HCT116 (cell line): ENCODE measurements around the gene ARNT2. TPM values are rescaled to one million over a fixed set of nuclear protein-coding genes. Genes with fewer than 3 reads are reported as not detected.

Experiments
- ATAC-seq: fragments of 200-7000 bp; cut with Tn5 transposase; 2 replicates; pipeline ENCODE4 v1.9.1; 2020; ENCODE audit warnings: mild to moderate bottlenecking, moderate library complexity
- BruUV-seq: library from RNA; stranded (reverse); fragments of 400-500 nt; replicated peaks from 2 replicates; lab custom pipeline; 2021; lab: Mats Ljungman, UMichigan
- CTCF ChIA-PET: fragments of 300-600 bp; sonication (Branson Sonifier 250); formaldehyde crosslinking; loops from one replicate; lab custom pipeline; 2021; ENCODE audit warnings: antibody characterized with exemption; lab: Charles Lee
- POLR2A ChIA-PET: fragments of 300-600, 350-600 bp; sonication (Branson Sonifier 250); formaldehyde crosslinking; loops from one replicate; lab custom pipeline; 2021; ENCODE audit warnings: antibody characterized with exemption; lab: Charles Lee
- RAD21 ChIA-PET, 2 experiments: fragments of 300-600 bp; sonication (Branson Sonifier 250); formaldehyde crosslinking; loops; one replicate each; lab custom pipeline; 2023; ENCODE audit warnings: low total read pairs in 2 of 2; ENCODE audit not compliant: uncharacterized antibody in 2 of 2, unreplicated experiment in 2 of 2, low non-redundant PET in 1 of 2; lab: Charles Lee
- DNase-seq: peaks from one replicate; pipeline ENCODE4 v3.0.0-alpha.2; 2010; ENCODE audit warnings: low read depth, low spot score
- H2AFZ ChIP-seq: fragments of 200-600 bp; shearing (Covaris generic), sonication (generic); 2 replicates; pipeline ENCODE4 v1.6.1; 2017; ENCODE audit warnings: low read depth, mixed run types, mixed read lengths, antibody characterized with exemption, low read length; ENCODE audit not compliant: poor library complexity, severe bottlenecking
- H3K27ac ChIP-seq: 2 replicates; pipeline ENCODE4 v1.5.1; 2012; ENCODE audit warnings: low read depth, low read length
- H3K27me3 ChIP-seq: fragments of 200-600 bp; sonication (generic); 2 replicates; pipeline ENCODE4 v1.6.1; 2016; ENCODE audit warnings: mixed run types, low read length, mixed read lengths; ENCODE audit not compliant: insufficient read depth
- H3K36me3 ChIP-seq, 2 experiments: fragments of 200-500 bp in 1 of 2; fragments of 200-600 bp in 1 of 2; sonication (Bioruptor generic) in 1 of 2; sonication (generic) in 1 of 2; 2 replicates each; pipeline versions ENCODE4 v1.5.1 to v1.6.1; 2014 to 2016; ENCODE audit warnings: low read length in 2 of 2, inconsistent platforms in 1 of 2, mixed read lengths in 1 of 2, mixed run types in 1 of 2; ENCODE audit not compliant: insufficient read depth in 2 of 2, control insufficient read depth in 1 of 2
- H3K4me1 ChIP-seq, 2 experiments: fragments of 200-600 bp in 1 of 2; sonication (generic) in 1 of 2; 2 replicates each; pipeline versions ENCODE4 v1.5.1 to v1.6.1; 2012 to 2017; ENCODE audit warnings: low read length in 2 of 2, inconsistent platforms in 1 of 2, mild to moderate bottlenecking in 1 of 2, mixed read lengths in 1 of 2, mixed run types in 1 of 2, moderate library complexity in 1 of 2; ENCODE audit not compliant: insufficient read depth in 2 of 2, control insufficient read depth in 1 of 2
- H3K4me2 ChIP-seq: fragments of 200-600 bp; sonication (generic); 2 replicates; pipeline ENCODE4 v1.6.1; 2017; ENCODE audit warnings: mixed run types, low read length, mixed read lengths
- H3K4me3 ChIP-seq, 2 experiments: fragments of 200-600 bp in 1 of 2; sonication (generic) in 1 of 2; replicated peaks in 1 of 2; 2 replicates each; pipeline ENCODE4 v1.5.1; 2011 to 2016; ENCODE audit warnings: low read length in 2 of 2, control low read depth in 1 of 2, low read depth in 1 of 2, mild to moderate bottlenecking in 1 of 2, mixed read lengths in 1 of 2, mixed run types in 1 of 2
- H3K79me2 ChIP-seq: fragments of 200-600 bp; sonication (generic); 2 replicates; pipeline ENCODE4 v1.6.1; 2017; ENCODE audit warnings: mild to moderate bottlenecking, mixed run types, low read length, moderate library complexity, mixed read lengths; ENCODE audit not compliant: insufficient read depth
- H3K9ac ChIP-seq: fragments of 200-600 bp; sonication (generic); 2 replicates; pipeline ENCODE4 v1.6.1; 2016; ENCODE audit warnings: low read length, mixed read lengths
- H3K9me2 ChIP-seq: fragments of 200-600 bp; sonication (generic), shearing (Covaris generic); 2 replicates; pipeline ENCODE4 v1.6.1; 2017; ENCODE audit warnings: mixed run types, mild to moderate bottlenecking, moderate library complexity; ENCODE audit not compliant: insufficient read depth
- H3K9me3 ChIP-seq, 2 experiments: fragments of 200-500 bp in 1 of 2; fragments of 200-600 bp in 1 of 2; sonication (Bioruptor generic) in 1 of 2; sonication (generic) in 1 of 2; 2 replicates each; pipeline ENCODE4 v1.6.1; 2014 to 2017; ENCODE audit warnings: low read length in 2 of 2, mixed read lengths in 2 of 2, inconsistent platforms in 1 of 2, low read depth in 1 of 2, mild to moderate bottlenecking in 1 of 2, mixed run types in 1 of 2, moderate library complexity in 1 of 2; ENCODE audit not compliant: control insufficient read depth in 1 of 2, insufficient read depth in 1 of 2
- H4K20me1 ChIP-seq: fragments of 200-600 bp; sonication (generic), shearing (Covaris generic); 2 replicates; pipeline ENCODE4 v1.6.1; 2017; ENCODE audit warnings: mixed run types, mild to moderate bottlenecking, moderate library complexity; ENCODE audit not compliant: insufficient read depth
- FOSL1 ChIP-seq: IDR thresholded peaks from 2 replicates; pipeline ENCODE4 v1.6.1; 2012; ENCODE audit warnings: low read depth
- JUND ChIP-seq: IDR thresholded peaks from 2 replicates; pipeline ENCODE4 v1.6.1; 2012
- MAX ChIP-seq: IDR thresholded peaks from 2 replicates; pipeline ENCODE4 v1.6.1; 2012
- POLR2AphosphoS5 ChIP-seq: IDR thresholded peaks from 2 replicates; pipeline ENCODE4 v1.6.1; 2011; ENCODE audit warnings: mild to moderate bottlenecking, low read depth, low read length, moderate library complexity
- RAD21 ChIP-seq: IDR thresholded peaks from 2 replicates; pipeline ENCODE4 v1.6.1; 2012; ENCODE audit warnings: low read depth, mild to moderate bottlenecking
- SIN3A ChIP-seq: IDR thresholded peaks from 2 replicates; pipeline ENCODE4 v1.6.1; 2012; ENCODE audit warnings: low read depth
- SP1 ChIP-seq: IDR thresholded peaks from 2 replicates; pipeline ENCODE4 v1.6.1; 2012; ENCODE audit warnings: low read depth
- YY1 ChIP-seq: IDR thresholded peaks from 2 replicates; pipeline ENCODE4 v1.6.1; 2011; ENCODE audit warnings: low read length, low read depth, moderate library complexity, mild to moderate bottlenecking; ENCODE audit not compliant: insufficient replicate concordance; ENCODE audit errors: extremely low read depth
- ZBTB33 ChIP-seq: IDR thresholded peaks from 2 replicates; pipeline ENCODE4 v1.6.1; 2011; ENCODE audit warnings: mild to moderate bottlenecking, low read length, moderate library complexity; ENCODE audit not compliant: insufficient replicate concordance; ENCODE audit errors: extremely low read depth
- ZFX ChIP-seq: fragments of 450-650 bp; IDR thresholded peaks from 2 replicates; pipeline ENCODE4 v1.6.1; 2017
- ZNF274 ChIP-seq: fragments of 200-500 bp; sonication (Bioruptor generic); IDR thresholded peaks from 2 replicates; pipeline ENCODE4 v1.6.1; 2014; ENCODE audit warnings: mild to moderate bottlenecking, low read depth, low read length, inconsistent platforms
- intact Hi-C: fragments of 100-400 bp; cut with micrococcal nuclease; formaldehyde crosslinking; loops from 2 replicates; pipeline ENCODE4 v1.10.0; 2022
- total RNA-seq: library from RNA; stranded (reverse); gene quantifications from one replicate; pipeline ENCODE4 v1.2.1, GENCODE V29; 2021; ENCODE audit not compliant: unreplicated experiment
- TF ChIP-seq, protein P1 (sequence below), 3 experiments: fragments of 200-600 bp in 1 of 3; sonication (generic) in 1 of 3; IDR thresholded peaks in 2 of 3; conservative IDR thresholded peaks in 1 of 3; 2 replicates each; pipeline ENCODE4 v1.5.1; 2012 to 2017; ENCODE audit warnings: low read depth in 2 of 3, low read length in 2 of 3, antibody characterized with exemption in 1 of 3, borderline replicate concordance in 1 of 3, control low read depth in 1 of 3, mild to moderate bottlenecking in 1 of 3, mixed read lengths in 1 of 3, mixed run types in 1 of 3, moderate library complexity in 1 of 3; ENCODE audit not compliant: insufficient read depth in 1 of 3

Gene ARNT2
- total RNA-seq, 1 experiment from 2014 or later, result 3.0 TPM

DNA sequence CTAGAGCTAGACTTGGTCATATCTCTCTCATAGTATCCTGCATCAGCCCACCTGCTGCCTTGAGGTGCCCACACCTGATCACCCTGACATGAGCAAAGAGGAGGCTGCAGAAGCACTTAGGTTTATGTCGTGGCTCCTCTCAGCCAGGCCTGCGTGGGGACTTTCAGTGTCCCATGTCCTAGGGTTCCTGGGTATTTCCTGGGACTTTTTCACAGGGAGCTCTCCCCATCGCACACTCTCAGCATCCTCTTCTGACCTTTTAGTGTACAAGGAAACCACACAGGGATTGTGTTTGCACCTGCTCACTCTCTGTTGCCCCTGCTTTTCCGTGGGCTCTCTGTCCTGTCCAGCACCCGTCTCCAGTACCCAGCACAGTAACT, 61.4 kb downstream of the ARNT2 start:
- TF ChIP-seq ZFX (no peak), JUND (no peak), FOSL1 (no peak), ZNF274 (no peak), POLR2AphosphoS5 (no peak), SP1 (no peak), SIN3A (no peak), MAX (no peak), RAD21 (no peak), YY1 (no peak), ZBTB33 (no peak)
- TF ChIP-seq, protein P1, sequence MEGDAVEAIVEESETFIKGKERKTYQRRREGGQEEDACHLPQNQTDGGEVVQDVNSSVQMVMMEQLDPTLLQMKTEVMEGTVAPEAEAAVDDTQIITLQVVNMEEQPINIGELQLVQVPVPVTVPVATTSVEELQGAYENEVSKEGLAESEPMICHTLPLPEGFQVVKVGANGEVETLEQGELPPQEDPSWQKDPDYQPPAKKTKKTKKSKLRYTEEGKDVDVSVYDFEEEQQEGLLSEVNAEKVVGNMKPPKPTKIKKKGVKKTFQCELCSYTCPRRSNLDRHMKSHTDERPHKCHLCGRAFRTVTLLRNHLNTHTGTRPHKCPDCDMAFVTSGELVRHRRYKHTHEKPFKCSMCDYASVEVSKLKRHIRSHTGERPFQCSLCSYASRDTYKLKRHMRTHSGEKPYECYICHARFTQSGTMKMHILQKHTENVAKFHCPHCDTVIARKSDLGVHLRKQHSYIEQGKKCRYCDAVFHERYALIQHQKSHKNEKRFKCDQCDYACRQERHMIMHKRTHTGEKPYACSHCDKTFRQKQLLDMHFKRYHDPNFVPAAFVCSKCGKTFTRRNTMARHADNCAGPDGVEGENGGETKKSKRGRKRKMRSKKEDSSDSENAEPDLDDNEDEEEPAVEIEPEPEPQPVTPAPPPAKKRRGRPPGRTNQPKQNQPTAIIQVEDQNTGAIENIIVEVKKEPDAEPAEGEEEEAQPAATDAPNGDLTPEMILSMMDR (IDR thresholded peaks at IDR 0.05 in 2 of 3, conservative IDR thresholded peaks at IDR 0.05 in 1 of 3; ENCODE audit: borderline replicate concordance in 1 of 3, insufficient read depth in 1 of 3, low read depth in 2 of 3, low read length in 2 of 3), result no peak
- Histone ChIP-seq H3K4me2 (no peak overlapping the region), H3K9me2 (no peaks in the 10 kb centered on the region), H3K27ac (no peak overlapping the region), H2AFZ (no peak overlapping the region), H3K9ac (no peak overlapping the region), H3K9me3 (no peaks in the 10 kb centered on the region), H4K20me1 (no peaks in the 10 kb centered on the region), H3K27me3 (no peaks in the 10 kb centered on the region), H3K4me3 (no peak overlapping the region), H3K4me1 (no peaks in the 10 kb centered on the region), H3K36me3 (no peaks in the 10 kb centered on the region; a peak in 1 of 4 replicates), H3K79me2 (no peaks in the 10 kb centered on the region)
- ChIA-PET CTCF (no interaction called here), RAD21 (no interaction called here), POLR2A (no interaction called here)
- BruUV-seq, result no TSS peak
- DNase-seq, result no peak
- intact Hi-C loops, result no loop called here
- no peak for ATAC-seq
